Ectodermal cell (in vitro differentiated cells): ENCODE results near the gene UBL5.

Experiments used
- H3K27ac ChIP-seq: 2 replicates; pipeline ENCODE4 v1.7.0; 2013; ENCODE audit warnings: mild to moderate bottlenecking, low read depth, low read length; ENCODE audit not compliant: insufficient read depth, poor library complexity, severe bottlenecking
- H3K27me3 ChIP-seq: 2 replicates; pipeline ENCODE4 v1.7.0; 2013; ENCODE audit warnings: mild to moderate bottlenecking, low read length; ENCODE audit not compliant: insufficient read depth, control insufficient read depth, poor library complexity, severe bottlenecking
- H3K36me3 ChIP-seq: one replicate; pipeline ENCODE4 v1.7.0; 2013; ENCODE audit warnings: low read length; ENCODE audit not compliant: control insufficient read depth, insufficient read depth
- H3K4me1 ChIP-seq: one replicate; pipeline ENCODE4 v1.7.0; 2013; ENCODE audit warnings: low read length; ENCODE audit not compliant: control insufficient read depth, insufficient read depth
- H3K4me3 ChIP-seq: 2 replicates; pipeline ENCODE4 v1.7.0; 2013; ENCODE audit warnings: low read depth, low read length, control low read depth; ENCODE audit not compliant: insufficient read depth
- H3K9me3 ChIP-seq: 2 replicates; pipeline ENCODE4 v1.7.0; 2013; ENCODE audit warnings: mild to moderate bottlenecking, low read length, moderate library complexity; ENCODE audit not compliant: control insufficient read depth
- WGBS, 2 experiments: methylation state at CpG; one replicate each; pipeline ENCODE4 v1.1.7; 2013; ENCODE audit warnings: missing lambda C conversion rate in 2 of 2; 5-methylcytosine and 5-hydroxymethylcytosine counted together

The UBL5 gene

DNA sequence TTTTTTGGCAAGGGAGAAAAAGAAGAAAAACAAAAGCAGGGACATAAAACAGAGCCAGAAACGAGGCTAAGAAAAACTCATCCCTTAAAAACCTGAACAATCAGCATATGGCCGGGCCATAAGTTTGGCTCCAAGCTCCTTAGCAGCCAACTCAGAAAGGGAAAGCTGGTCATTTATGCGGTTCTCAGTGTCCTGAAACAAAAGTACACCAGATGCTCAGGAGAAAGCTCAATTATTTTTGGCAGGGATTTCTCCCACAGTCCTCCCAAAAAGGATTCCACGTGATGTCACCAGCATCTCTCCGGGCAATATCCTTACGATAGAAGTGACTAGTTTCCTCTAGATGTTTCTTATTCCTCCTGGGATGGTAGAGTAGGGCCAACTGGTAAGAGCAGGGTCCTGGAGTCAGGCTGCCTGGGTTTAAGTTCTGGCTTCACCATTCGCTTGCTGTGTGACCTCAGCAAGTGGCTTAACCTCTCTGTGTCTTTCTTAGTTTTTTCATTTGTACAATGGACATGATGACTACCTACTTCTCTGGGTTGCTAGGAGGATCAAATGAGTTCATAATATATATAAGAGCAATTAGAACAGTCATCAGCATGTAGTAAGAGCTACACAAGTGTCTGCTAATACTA lies 41.4 kb downstream of the UBL5 start:
- no peaks in the 10 kb centered on the region for H3K27me3 ChIP-seq
- 88 to 96% methylated on average over 7 of the region's 7 CpGs for WGBS, 2 experiments
- H3K36me3 ChIP-seq, result no peaks in the 10 kb centered on the region
- no peak overlapping the region for H3K4me3 ChIP-seq
- no peaks in the 10 kb centered on the region for H3K9me3 ChIP-seq
- H3K27ac ChIP-seq, result no peak overlapping the region
- peaks cover 8% of the 10 kb centered on the region for H3K4me1 ChIP-seq

DNA sequence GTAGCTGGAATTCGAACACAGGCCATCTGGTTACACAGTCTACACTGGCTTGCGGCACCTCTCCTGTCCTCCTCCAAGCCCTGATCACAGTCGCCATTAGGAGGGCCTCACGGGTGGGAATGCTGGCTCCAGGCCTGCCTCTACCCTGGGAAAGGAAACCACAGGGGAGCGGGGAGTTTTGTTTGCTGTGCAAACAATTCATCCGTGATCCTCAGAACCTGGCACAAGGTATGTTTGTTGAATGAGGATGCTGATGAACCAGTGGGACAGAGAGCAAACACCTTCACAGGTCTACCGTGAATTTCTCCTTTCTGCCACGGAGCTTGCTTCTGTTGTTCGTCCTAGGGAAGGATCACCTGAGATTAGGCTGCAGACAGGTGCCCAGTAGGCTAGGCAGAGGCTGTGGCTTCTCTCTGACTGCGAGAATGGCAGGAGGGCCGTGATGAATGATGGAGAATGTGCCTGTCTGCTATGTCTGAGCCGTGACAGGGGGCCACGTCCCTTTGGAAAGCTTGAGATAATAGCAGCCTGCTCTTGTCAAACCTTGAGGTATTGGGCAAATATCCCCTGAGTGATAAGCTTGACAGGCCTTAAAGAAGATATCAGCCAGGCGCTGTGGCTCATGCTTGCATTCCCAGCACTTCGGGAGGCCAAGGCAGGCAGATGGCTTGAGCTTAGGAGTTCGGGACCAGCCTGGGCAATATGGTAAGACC lies 44.1 kb downstream of the UBL5 start:
- Histone ChIP-seq H3K36me3 (no peaks in the 10 kb centered on the region), H3K27me3 (no peaks in the 10 kb centered on the region), H3K27ac (no peak overlapping the region), H3K9me3 (no peaks in the 10 kb centered on the region), H3K4me3 (no peak overlapping the region), H3K4me1 (peaks cover 28% of the 10 kb centered on the region)
- WGBS, 2 experiments, result 81 to 84% methylated on average over 16 of the region's 16 CpGs

DNA sequence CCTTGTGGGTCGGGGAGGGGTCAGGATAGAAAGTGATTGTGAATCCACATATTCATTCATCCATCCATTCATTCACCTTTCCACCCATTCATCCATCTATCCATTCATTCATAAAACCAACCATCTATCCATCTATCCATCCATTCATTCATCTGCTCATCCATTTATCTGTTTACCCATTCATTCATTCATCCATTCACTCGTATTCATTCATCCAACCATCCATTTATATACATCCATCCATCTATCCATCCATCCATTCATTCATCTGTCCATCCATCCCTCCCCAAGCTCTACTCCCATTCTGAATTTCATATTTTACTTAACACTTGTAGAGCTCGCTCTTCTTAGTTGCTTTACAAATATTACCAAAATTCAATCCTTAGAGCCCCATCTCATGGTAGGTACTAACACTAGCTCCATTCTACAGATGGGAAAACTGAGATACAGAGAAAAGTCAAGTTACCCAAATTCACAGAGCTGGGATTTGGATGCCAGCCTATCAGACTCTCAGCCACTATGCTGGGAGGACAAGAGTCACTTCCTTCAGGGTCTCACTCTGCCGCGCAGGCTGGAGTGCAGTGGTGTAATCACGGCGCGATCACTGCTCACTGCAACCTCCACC lies 45.0 kb downstream of the UBL5 start:
- no peaks in the 10 kb centered on the region for H3K9me3 ChIP-seq
- peaks cover 28% of the 10 kb centered on the region for H3K4me1 ChIP-seq
- H3K27me3 ChIP-seq, result no peaks in the 10 kb centered on the region
- 91 to 92% methylated on average over 8 of the region's 8 CpGs for WGBS, 2 experiments
- no peak overlapping the region for H3K4me3 ChIP-seq
- H3K27ac ChIP-seq, result no peak overlapping the region
- H3K36me3 ChIP-seq, result no peaks in the 10 kb centered on the region

DNA sequence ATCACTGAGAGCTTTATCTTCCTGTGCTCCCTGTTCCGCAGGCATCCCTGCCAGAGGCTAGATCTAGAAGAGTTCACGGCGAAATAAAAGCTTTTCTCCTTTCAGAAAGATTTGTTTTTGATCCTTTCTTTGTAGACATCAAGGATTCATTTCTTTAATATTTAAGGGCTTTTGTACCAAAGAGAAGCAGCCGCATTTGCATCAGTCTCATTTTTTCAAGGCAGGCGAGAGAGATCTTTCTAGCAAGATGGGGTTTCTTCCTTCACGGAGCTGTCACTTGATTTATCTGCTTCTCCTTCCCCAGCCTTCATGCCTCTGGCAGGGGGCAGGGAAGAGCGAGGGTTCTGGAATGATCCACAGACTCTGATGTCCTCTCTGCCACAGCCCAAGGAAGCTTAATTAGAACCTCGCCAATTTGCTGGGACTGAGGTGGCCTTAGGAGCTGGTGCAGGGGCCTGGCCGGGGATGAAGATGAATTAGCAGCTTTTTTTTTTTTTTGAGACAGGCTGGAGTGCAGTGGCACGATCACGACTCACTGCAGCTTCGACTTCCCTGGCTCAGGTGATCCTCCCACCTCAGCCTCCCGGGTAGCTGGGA lies 47.4 kb downstream of the UBL5 start:
- H3K36me3 ChIP-seq, result no peaks in the 10 kb centered on the region
- 81 to 82% methylated on average over 13 of the region's 13 CpGs for WGBS, 2 experiments
- no peak overlapping the region for H3K27ac ChIP-seq
- no peaks in the 10 kb centered on the region for H3K9me3 ChIP-seq
- no peak overlapping the region for H3K4me3 ChIP-seq
- H3K4me1 ChIP-seq, result peaks cover 28% of the 10 kb centered on the region
- H3K27me3 ChIP-seq, result no peaks in the 10 kb centered on the region

DNA sequence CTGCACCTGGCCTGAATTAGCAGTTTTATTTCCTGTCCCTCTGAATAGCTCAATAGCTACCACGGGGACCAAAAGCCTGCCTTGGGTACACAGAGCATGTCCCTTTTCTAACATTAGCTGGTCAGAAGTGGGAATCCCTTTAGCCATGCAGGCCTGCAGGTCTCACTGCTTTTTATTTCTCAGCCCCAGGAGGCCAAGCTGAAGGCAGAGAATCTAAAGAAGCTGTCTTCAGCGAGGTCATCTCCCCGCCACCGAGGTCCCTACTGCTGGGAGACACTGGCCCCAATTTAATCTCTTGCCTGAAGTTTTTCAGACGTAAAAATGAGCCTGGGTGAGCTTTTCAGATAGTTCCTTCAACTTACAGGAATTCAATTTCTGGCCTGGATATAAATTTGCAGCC lies 48.1 kb downstream of the UBL5 start:
- peak overlapping the region; percentile 2 for H3K4me3 ChIP-seq
- no peaks in the 10 kb centered on the region for H3K27me3 ChIP-seq
- H3K9me3 ChIP-seq, result no peaks in the 10 kb centered on the region
- WGBS, 2 experiments, result 9 to 13% methylated on average over 5 of the region's 5 CpGs
- H3K27ac ChIP-seq, result peak overlapping the region; percentile 77
- H3K4me1 ChIP-seq, result peaks cover 28% of the 10 kb centered on the region
- no peaks in the 10 kb centered on the region for H3K36me3 ChIP-seq

DNA sequence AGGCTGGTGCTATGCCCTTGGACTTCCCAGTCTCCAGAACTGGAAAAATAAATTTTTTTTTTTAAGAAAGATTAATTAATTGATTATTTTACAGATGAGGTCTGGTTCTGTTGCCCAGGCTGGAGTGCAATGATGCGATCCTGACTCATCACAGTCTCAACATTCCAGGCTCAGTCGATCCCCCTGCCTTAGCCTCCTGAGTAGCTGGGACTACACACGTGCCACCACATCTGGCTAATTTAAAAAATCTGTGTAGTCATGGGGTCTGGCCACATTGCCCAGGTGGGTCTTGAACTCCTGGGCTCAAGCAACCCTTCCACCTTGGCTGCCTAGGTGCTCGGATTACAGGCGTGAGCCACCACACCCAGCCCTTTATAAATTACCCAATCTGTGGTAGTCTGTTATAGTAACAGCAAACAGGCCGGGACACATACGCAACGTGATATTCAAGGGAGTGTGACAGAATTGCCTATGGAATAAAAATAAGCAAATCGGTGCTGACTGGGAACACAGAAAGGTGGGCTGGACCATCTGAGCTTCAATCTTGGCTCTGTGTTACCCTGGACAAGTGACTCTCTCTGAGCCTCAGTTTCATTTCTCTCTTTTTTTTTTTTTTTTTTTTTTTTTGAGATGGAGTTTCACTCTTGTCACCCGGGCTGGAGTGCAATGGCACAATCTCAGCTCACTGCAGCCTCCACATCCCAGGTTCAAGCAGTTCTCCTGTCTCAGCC lies 50.2 kb downstream of the UBL5 start:
- WGBS, 2 experiments, result 90 to 95% methylated on average over 10 of the region's 10 CpGs
- Histone ChIP-seq H3K4me3 (no peak overlapping the region), H3K36me3 (no peaks in the 10 kb centered on the region), H3K27me3 (no peaks in the 10 kb centered on the region), H3K4me1 (peaks cover 20% of the 10 kb centered on the region), H3K27ac (no peak overlapping the region), H3K9me3 (no peaks in the 10 kb centered on the region)

DNA sequence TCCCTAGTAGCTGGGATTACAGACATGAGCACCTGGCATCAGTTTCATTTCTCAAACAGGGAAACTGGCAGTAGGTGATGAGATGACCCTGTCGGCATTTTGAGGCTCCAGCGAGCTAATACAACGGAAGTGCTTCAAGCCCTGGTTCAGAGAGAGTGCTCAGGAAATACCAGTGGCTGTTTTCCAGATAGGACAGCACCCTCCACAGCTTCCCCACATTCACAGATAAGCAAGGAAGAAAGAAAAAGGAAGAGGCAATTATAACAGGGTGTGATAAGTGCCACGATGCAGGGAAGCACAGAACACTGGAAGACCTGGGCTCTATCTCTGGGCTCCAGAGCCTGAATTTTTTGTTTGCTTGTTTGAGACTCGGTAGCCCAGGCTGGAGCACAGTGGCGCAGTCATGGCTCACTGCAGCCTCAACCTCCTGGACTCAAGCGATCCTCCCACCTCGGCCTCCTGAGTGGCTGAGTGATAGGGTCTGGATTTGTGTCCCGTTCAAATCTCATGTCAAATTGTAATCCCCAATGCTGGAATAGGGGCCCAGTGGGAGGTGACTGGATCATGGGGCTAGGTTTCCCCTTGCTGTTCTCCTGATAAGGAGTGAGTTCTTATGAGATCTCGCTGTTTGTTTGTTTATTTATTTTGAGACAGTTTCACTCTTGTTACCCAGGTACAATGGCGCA lies 50.9 kb downstream of the UBL5 start:
- no peaks in the 10 kb centered on the region for H3K27me3 ChIP-seq
- no peaks in the 10 kb centered on the region for H3K9me3 ChIP-seq
- H3K36me3 ChIP-seq, result no peaks in the 10 kb centered on the region
- no peak overlapping the region for H3K27ac ChIP-seq
- H3K4me3 ChIP-seq, result no peak overlapping the region
- 94 to 96% methylated on average over 11 of the region's 11 CpGs for WGBS, 2 experiments
- peaks cover 26% of the 10 kb centered on the region for H3K4me1 ChIP-seq
